Ishikawa (cell line): ENCODE measurements around the gene KLHDC7A.

ENCODE experiments used
- EP300 ChIP-seq: IDR thresholded peaks from 2 replicates; pipeline ENCODE4 v1.6.1; 2012; ENCODE audit warnings: borderline replicate concordance
- NFIC ChIP-seq: IDR thresholded peaks from 2 replicates; pipeline ENCODE4 v1.6.1; 2012
- RAD21 ChIP-seq: IDR thresholded peaks from 2 replicates; pipeline ENCODE4 v1.6.1; 2012; ENCODE audit warnings: low read depth
- TAF1 ChIP-seq: IDR thresholded peaks from 2 replicates; pipeline ENCODE4 v1.6.1; 2012; ENCODE audit warnings: low read depth, mild to moderate bottlenecking
- YY1 ChIP-seq: IDR thresholded peaks from 2 replicates; pipeline ENCODE4 v1.6.1; 2012; ENCODE audit warnings: low read depth

DNA sequence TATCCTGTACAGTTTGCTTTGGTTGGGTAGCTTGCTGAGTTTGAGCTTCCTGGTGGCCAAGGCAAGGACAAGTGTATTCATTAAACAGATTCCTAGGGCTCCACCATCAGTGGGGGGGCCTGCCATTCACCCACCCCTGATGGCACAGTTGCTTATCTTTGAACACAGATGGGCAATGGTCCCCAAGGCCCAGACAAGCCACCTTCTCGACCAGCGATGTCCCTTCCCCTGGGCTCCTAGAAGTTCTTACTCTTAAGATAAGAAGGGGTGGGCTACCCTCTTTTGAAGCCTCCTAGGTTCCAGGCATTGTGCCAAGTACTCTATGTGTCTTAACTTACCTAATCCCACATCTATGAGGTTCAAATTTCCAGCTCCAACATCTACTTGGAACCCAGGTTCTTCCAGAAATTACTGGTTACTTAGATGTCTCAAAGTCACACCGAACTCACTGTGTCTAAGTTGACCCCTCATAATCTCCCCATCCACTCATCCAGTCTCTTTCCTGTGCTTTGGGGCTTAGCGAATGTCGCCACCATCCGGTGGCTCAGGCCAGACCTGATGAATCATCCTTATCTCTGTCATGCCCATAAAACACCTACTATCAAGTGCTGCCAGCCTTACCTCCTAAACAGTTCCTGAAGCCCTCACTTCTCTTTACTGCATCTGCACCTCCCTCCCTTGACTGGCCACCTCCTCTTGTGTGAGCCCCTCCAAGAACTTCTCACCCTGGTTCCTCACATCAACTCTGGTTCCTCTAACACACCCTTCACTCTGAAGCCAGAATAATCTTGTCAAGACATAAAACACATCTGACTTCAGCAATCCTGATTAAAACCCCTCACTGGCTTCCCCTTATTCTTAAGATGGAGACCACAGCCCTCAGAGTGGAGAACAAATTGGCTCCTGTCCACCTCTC, 50.1 kb downstream of the KLHDC7A start:
- TF ChIP-seq EP300 (no peak), YY1 (no peak), RAD21 (peak; percentile 54; the same call in 1 of the 2 replicates), TAF1 (no peak), NFIC (no peak)
